Activated CD4-positive, alpha-beta T cell treated with anti-CD3 and anti-CD28 coated beads, Interleukin-2, amount 10 ng/mL, durations not matched to agents 24 days and 14 days (primary cell): Measurements from ENCODE around the gene C1D. TPM values are rescaled to one million over a fixed set of nuclear protein-coding genes. Genes with fewer than 3 reads are reported as not detected.

Source experiments
- DNase-seq: peaks from one replicate; pipeline ENCODE4 v3.0.0; 2022
- H3K27ac Mint-ChIP-seq: one replicate; pipeline ENCODE4 v1.8.0; 2022; ENCODE audit warnings: mild to moderate bottlenecking, mixed read lengths
- H3K27me3 Mint-ChIP-seq: one replicate; pipeline ENCODE4 v1.8.0; 2022; ENCODE audit warnings: mixed read lengths
- H3K36me3 Mint-ChIP-seq: one replicate; pipeline ENCODE4 v1.8.0; 2022; ENCODE audit warnings: low read depth, mild to moderate bottlenecking, mixed read lengths
- H3K4me1 Mint-ChIP-seq: one replicate; pipeline ENCODE4 v1.8.0; 2021; ENCODE audit warnings: mixed read lengths
- H3K4me3 Mint-ChIP-seq: one replicate; pipeline ENCODE4 v1.8.0; 2022; ENCODE audit warnings: mild to moderate bottlenecking, moderate library complexity, mixed read lengths
- H3K9me3 Mint-ChIP-seq: one replicate; pipeline ENCODE4 v1.8.0; 2021; ENCODE audit warnings: mixed read lengths
- intact Hi-C: fragments of 100-400 bp; cut with micrococcal nuclease; formaldehyde crosslinking; loops from one replicate; pipeline ENCODE4 v1.15.1; 2023
- total RNA-seq: library from RNA; stranded (reverse); gene quantifications from 2 replicates; pipeline ENCODE4 v1.2.3, GENCODE V29; 2022

The C1D gene
- total RNA-seq, 1 donor from 2014 or later, result 33.7 TPM

DNA sequence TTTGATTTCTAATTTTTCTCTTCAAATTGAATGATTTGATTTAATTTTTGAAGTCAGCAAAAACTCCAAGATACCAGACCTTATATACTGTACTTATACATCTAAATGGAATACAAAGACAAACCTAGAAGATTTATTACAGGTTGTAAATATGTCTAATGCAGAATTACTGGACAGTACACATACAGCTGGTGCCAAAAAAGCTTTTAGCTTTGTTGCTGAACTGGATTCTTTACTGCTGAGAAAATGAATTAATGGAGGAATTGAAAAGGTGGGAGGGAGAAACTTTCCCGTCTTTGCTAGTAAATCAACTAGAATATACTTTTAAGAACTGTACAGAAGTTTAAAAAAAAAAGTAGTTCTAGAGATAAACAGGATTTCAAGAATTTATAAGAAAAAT is 17.5 kb downstream of the C1D start:
- H3K27me3 Mint-ChIP-seq, result no peaks in the 10 kb centered on the region
- peaks cover 12% of the 10 kb centered on the region for H3K36me3 Mint-ChIP-seq
- no peaks in the 10 kb centered on the region for H3K4me1 Mint-ChIP-seq
- no peaks in the 10 kb centered on the region for H3K9me3 Mint-ChIP-seq
- intact Hi-C loops, result no loop called here
- no peak overlapping the region for H3K27ac Mint-ChIP-seq
- no peak overlapping the region for H3K4me3 Mint-ChIP-seq
- DNase-seq, result no peak

DNA sequence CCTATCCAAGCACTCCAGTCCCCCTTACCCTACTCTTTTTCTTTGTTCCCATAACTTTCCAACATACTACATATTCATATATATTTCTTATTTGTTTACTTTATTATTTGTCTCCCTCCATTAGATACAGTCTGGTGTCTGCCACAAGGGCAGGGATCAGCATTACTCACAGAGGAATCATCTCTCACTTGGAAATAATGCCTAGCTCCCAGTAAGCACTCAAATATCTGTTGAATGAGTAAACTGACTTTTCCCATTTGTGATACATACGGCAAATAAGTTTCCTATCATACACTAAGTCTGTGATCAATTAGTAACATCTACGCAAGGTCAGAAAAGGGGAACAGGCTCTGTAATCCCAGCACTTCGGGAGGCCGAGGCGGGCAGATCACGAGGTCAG is 18.7 kb downstream of the C1D start:
- Mint-ChIP-seq H3K4me1 (no peaks in the 10 kb centered on the region), H3K36me3 (peaks cover 12% of the 10 kb centered on the region), H3K27ac (no peak overlapping the region), H3K9me3 (no peaks in the 10 kb centered on the region), H3K27me3 (no peaks in the 10 kb centered on the region), H3K4me3 (no peak overlapping the region)
- no peak for DNase-seq
- intact Hi-C loops, result no loop called here

DNA sequence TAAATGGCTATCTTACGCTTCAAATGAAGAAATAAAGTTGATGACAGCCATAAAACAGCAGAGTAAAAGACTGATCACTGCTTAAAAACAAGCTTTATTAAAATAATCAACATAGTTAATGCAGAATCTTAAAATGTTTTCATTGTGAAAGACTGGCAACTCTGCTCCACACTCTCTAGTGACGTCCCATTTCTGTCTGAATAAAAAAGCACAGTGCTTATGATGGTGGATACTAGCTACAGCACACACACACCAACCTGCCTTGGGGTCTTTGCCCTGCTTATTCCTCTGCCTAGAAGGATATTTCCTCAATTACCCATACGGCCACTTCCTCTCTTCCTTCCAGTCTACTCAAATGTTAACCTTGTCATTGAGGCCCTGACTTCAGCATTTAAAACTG is 19.1 kb downstream of the C1D start:
- H3K9me3 Mint-ChIP-seq, result no peaks in the 10 kb centered on the region
- H3K4me3 Mint-ChIP-seq, result no peak overlapping the region
- DNase-seq, result no peak
- no peaks in the 10 kb centered on the region for H3K4me1 Mint-ChIP-seq
- intact Hi-C loops, result no loop called here
- H3K27ac Mint-ChIP-seq, result no peak overlapping the region
- H3K27me3 Mint-ChIP-seq, result no peaks in the 10 kb centered on the region
- peaks cover 12% of the 10 kb centered on the region for H3K36me3 Mint-ChIP-seq

DNA sequence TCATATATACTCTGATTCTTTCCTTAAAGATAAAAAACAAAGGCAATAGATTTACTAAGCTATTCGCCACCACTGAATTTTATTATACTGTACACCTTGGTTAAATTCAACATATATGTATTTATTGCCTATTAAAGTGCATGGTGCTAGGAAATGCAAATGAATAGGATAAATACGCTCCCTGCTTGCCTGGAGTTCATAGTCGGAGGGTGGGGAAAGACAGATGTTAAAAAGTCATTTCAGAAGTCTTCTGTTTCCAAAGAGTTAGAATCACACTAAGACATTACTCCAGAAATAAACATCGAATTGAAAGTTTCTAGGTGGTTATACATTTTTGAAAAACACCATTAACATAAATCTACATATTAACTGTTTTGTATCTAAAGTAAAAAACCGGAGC is 19.8 kb downstream of the C1D start:
- intact Hi-C loops, result no loop called here

DNA sequence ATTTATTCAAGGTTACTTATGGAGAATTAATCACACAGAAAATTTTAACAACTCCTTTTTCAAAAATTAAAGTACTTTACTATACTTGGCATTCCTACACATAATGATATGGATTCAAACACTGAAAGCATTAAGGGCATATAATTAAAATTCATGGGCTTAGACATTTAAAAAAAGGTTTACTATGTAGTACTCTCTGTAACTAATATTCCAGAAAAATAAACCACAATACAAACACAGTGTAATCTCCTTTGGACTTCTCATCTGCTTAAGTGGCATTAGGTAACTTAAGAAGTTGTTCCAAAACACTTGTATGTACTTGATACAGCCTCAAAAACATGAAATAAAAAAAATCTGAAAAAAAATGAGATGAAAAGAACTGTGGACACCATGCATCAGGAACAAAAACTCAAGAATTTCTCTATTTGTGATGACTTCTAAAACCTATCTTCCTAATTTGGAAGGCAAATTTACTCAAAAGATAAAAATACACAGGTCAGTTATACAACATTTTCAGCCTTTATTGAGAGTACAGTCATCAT is 21.0 kb downstream of the C1D start:
- no peaks in the 10 kb centered on the region for H3K4me1 Mint-ChIP-seq
- peaks cover 12% of the 10 kb centered on the region for H3K36me3 Mint-ChIP-seq
- H3K4me3 Mint-ChIP-seq, result no peak overlapping the region
- H3K27ac Mint-ChIP-seq, result no peak overlapping the region
- H3K9me3 Mint-ChIP-seq, result no peaks in the 10 kb centered on the region
- intact Hi-C loops, result no loop called here
- H3K27me3 Mint-ChIP-seq, result no peaks in the 10 kb centered on the region
- DNase-seq, result no peak

More for the DNA sequence above, 19.8 kb downstream of the C1D start:
- Mint-ChIP-seq H3K27me3 (no peaks in the 10 kb centered on the region), H3K4me3 (no peak overlapping the region), H3K36me3 (peaks cover 12% of the 10 kb centered on the region), H3K4me1 (no peaks in the 10 kb centered on the region), H3K27ac (no peak overlapping the region), H3K9me3 (no peaks in the 10 kb centered on the region)
- DNase-seq, result no peak

DNA sequence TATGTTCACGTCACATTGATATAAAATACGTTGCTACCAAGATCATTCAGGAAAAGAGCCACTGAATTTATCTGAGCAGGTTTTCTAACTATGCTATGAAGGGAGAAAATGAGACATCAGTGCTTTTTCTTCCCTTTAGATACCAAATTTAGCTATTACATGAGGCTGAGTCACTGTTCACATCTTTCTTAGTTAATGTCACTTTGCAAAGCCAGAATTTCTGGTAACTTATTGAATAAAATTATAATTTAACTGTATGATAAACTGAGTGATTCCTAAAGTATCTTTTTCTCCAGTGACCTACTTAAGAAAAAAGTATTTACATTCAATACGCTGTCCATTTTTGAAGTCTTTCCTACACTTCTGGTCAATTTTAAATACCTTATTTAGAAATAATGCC is 22.7 kb downstream of the C1D start:
- Mint-ChIP-seq H3K27ac (no peak overlapping the region), H3K4me3 (no peak overlapping the region), H3K36me3 (peaks cover 12% of the 10 kb centered on the region), H3K4me1 (no peaks in the 10 kb centered on the region), H3K9me3 (no peaks in the 10 kb centered on the region), H3K27me3 (peaks cover 2% of the 10 kb centered on the region)
- intact Hi-C loops, result no loop called here
- DNase-seq, result no peak

DNA sequence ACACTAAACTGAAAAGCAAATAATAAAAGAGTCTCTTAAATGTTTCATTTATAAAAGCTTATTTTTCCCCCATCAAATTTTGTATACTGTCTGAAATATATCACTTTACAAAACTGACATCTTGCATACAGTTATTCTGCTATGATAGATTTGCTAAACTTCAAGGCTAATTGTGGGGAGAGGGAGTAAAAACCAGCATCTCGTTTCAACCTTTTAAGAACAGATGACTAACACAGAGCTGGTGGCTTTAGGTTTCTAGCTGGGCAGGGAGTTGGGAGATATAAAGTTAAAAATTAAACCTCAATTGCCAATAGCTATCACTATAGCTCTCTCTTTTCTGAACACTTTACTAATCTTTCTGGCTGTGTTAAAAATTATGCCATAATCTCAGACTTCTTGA is 23.5 kb downstream of the C1D start:
- no peak overlapping the region for H3K27ac Mint-ChIP-seq
- intact Hi-C loops, result no loop called here

DNA sequence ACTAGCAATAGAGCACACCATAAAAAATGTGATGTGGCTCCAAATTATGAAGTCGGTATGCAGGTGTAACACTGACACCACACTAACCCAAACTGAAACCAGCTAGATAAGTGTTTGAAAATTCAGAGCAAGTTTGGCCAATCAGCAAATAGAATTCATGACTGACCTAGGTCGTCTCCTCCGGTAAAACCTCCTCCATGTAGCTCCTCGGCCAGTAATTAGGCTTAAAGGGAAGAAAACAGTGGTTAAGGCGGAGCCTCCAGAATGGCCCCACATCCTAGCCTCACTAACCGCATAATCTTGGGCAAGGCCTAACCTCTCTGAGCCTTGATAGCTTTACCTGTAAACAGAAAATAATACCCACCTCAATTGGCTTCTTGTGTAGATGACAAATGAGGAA is 30.1 kb downstream of the C1D start:
- intact Hi-C loops, result loop anchor here (5.0 kb wide), 1 partner anchor 1605 kb away; no protein-coding TSS in a partner anchor
- no peaks in the 10 kb centered on the region for H3K4me1 Mint-ChIP-seq
- no peak overlapping the region for H3K27ac Mint-ChIP-seq
- H3K27me3 Mint-ChIP-seq, result peaks cover 11% of the 10 kb centered on the region
- no peak for DNase-seq
- H3K36me3 Mint-ChIP-seq, result no peaks in the 10 kb centered on the region
- H3K9me3 Mint-ChIP-seq, result no peaks in the 10 kb centered on the region
- no peak overlapping the region for H3K4me3 Mint-ChIP-seq

More for the DNA sequence above, 23.5 kb downstream of the C1D start:
- Mint-ChIP-seq H3K36me3 (peaks cover 10% of the 10 kb centered on the region), H3K9me3 (no peaks in the 10 kb centered on the region), H3K4me3 (no peak overlapping the region), H3K4me1 (no peaks in the 10 kb centered on the region), H3K27me3 (peaks cover 2% of the 10 kb centered on the region)
- DNase-seq, result no peak

DNA sequence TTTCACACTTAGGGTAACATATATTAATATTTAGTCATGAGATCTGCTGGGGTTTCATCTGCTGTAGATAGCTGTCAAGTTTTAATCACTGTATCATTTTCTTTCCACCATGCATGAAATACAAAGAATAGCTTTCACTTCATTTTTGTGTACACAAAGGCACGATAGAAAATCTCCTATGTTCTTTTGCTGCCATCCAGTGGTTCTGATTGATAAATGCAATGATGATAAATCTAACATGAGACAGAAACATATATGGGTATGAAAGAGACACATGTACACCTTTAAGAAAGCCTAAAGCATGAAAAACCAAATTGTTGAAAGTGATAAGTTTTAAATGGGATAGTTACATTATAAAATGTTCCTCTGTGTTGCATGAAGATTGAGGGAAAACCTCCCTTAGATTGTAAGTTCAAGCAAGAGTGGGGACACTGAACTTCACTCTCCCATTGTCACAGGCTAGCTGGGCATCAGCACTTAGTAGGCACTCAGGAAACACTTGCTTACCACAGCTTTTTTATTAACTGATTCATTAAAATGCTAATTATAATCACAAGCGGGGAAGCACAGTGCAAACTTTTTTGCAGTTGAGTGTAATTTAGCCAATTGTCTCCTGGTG is 31.2 kb downstream of the C1D start:
- Mint-ChIP-seq H3K27me3 (peaks cover 15% of the 10 kb centered on the region), H3K4me1 (no peaks in the 10 kb centered on the region), H3K4me3 (no peak overlapping the region), H3K36me3 (no peaks in the 10 kb centered on the region), H3K9me3 (no peaks in the 10 kb centered on the region), H3K27ac (no peak overlapping the region)
- intact Hi-C loops, result loop anchor here (5.0 kb wide), 1 partner anchor 1604 kb away; no protein-coding TSS in a partner anchor
- no peak for DNase-seq

DNA sequence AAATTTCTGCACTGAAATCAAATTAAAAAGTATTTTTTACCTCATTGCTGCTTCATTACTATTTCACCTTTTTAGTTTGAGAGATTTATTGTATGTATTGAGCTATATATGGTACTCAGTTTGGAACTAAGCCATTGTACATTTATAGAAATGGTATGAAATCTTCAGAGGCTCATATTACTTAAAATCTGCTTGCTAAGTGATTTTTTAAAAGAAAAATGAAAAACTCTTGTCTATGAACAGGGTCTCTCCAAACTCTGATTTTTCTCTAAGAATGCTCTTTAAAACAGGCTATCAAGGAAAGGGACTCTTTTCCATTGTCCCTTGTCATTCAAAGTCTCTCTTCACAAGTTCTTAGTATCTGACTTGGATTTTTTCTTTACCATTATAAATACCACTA is 31.8 kb downstream of the C1D start:
- intact Hi-C loops, result loop anchor here (5.0 kb wide), 1 partner anchor 1604 kb away; no protein-coding TSS in a partner anchor

DNA sequence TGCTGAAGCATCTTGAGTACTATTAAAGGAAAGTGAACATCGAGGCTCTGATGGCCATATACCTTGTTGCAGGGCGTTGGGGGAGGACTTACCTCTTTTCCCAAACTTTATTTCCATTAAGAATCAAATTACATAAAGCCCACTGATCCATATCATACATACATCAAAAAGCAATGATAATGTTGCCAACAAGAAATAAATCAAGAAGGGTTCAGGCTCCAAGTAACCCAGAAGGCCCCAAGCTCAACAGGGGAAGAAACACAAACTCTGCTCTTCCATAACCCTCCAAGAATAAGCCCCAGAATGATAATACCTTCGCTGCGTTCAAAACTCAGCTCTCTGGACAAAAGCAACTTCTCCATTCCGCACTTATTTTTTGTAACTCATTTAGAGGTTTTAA is 32.3 kb downstream of the C1D start:
- H3K36me3 Mint-ChIP-seq, result no peaks in the 10 kb centered on the region
- no peak overlapping the region for H3K27ac Mint-ChIP-seq
- H3K4me1 Mint-ChIP-seq, result no peaks in the 10 kb centered on the region
- no peak for DNase-seq
- H3K4me3 Mint-ChIP-seq, result no peak overlapping the region
- intact Hi-C loops, result loop anchor here (5.0 kb wide), 1 partner anchor 1603 kb away; no protein-coding TSS in a partner anchor
- H3K9me3 Mint-ChIP-seq, result no peaks in the 10 kb centered on the region
- H3K27me3 Mint-ChIP-seq, result peaks cover 20% of the 10 kb centered on the region

More for the DNA sequence above, 31.8 kb downstream of the C1D start:
- no peak for DNase-seq
- Mint-ChIP-seq H3K4me1 (no peaks in the 10 kb centered on the region), H3K36me3 (no peaks in the 10 kb centered on the region), H3K27me3 (peaks cover 18% of the 10 kb centered on the region), H3K27ac (no peak overlapping the region), H3K9me3 (no peaks in the 10 kb centered on the region), H3K4me3 (no peak overlapping the region)

DNA sequence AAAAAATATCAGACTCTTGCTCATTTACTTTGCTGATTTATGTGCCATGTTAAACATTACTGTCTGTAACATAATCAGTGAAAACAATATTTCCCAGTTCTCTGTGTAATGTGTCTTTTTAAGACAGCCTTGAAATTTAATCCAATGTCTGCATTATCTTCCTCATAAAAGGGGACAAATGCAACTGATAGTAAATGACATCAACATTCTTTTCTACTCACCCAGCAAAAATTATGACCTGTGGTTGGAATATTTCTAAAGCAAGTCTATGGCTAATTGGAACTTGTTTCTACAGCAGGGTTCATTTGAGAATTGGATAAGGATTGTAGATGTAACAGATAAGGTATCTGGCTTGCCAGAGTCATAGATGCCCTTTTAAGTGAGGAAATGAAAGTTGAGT is 34.8 kb downstream of the C1D start:
- Mint-ChIP-seq H3K36me3 (no peaks in the 10 kb centered on the region), H3K4me3 (no peak overlapping the region), H3K9me3 (no peaks in the 10 kb centered on the region), H3K27me3 (peaks cover 19% of the 10 kb centered on the region), H3K4me1 (no peaks in the 10 kb centered on the region), H3K27ac (no peak overlapping the region)
- DNase-seq, result no peak
- intact Hi-C loops, result no loop called here

DNA sequence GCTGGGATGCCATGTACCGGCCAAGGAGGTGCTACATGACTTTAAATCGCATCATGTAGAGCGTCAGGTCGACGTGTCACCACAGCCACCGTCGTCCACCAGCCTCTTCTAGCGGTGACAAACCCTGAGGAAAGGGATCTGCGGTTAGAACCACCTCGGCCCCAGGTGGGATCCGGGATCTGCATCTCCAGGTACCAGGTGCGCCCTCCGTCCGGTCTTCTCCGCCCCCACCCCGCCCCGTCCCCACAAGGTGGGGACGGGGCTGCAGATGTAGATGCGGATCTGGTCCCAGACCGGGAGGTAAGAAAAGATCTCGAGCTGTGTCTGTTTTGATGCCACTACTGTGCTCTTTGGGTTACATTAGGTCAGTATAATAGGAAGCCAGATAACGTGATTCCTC is 38.4 kb downstream of the C1D start:
- peaks cover 16% of the 10 kb centered on the region for H3K27me3 Mint-ChIP-seq
- H3K36me3 Mint-ChIP-seq, result no peaks in the 10 kb centered on the region
- H3K27ac Mint-ChIP-seq, result no peak overlapping the region
- no peaks in the 10 kb centered on the region for H3K4me1 Mint-ChIP-seq
- DNase-seq, result no peak
- no peak overlapping the region for H3K4me3 Mint-ChIP-seq
- H3K9me3 Mint-ChIP-seq, result no peaks in the 10 kb centered on the region
- intact Hi-C loops, result no loop called here

DNA sequence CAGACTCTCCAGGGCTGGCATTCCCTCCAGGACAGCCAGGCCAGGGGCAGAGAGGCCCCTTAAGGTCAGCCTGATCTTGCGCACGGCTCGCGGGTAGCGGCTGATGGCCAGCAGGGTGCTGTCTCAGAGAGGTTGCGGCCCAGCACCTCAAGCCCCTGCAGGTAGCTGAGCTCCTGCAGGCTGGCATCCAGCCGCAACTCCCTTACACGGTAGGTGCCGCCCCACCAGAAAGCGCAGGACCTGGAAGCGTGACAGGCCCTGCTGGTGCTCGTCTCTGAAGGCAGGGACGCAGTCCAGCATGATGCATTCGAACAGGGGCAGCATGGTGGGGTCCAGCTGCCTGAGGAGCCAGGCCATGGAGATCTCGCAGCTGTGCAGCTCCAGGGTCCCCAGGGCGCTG is 38.9 kb downstream of the C1D start:
- Mint-ChIP-seq H3K27ac (no peak overlapping the region), H3K27me3 (peaks cover 14% of the 10 kb centered on the region), H3K36me3 (no peaks in the 10 kb centered on the region), H3K9me3 (no peaks in the 10 kb centered on the region), H3K4me3 (no peak overlapping the region), H3K4me1 (no peaks in the 10 kb centered on the region)
- no peak for DNase-seq
- intact Hi-C loops, result no loop called here

DNA sequence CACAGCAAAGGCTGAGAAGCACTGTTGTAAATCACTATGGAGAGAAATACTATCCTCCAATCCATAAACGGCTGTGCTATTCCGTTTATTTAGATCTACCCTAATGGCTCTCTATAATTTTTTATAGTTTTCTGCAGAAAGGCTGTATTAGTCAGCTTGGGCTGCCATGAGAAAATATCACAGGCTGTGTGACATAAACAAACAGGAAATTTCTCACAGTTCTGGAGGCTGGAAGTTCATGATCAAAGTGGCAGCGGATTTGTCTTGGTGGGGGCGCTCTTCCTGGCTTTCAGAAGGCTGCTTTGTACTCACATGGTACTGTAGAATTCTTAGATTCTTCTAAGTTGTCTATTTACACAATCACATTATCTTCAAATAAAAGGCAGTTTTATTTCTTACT is 44.1 kb downstream of the C1D start:
- DNase-seq, result no peak
- Mint-ChIP-seq H3K27ac (no peak overlapping the region), H3K36me3 (no peaks in the 10 kb centered on the region), H3K4me3 (no peak overlapping the region), H3K27me3 (peaks cover 3% of the 10 kb centered on the region), H3K9me3 (no peaks in the 10 kb centered on the region), H3K4me1 (no peaks in the 10 kb centered on the region)
- intact Hi-C loops, result no loop called here
